IMR-90 (cell line): Measurements from ENCODE around the gene TTC28. TPM values are rescaled to one million over a fixed set of nuclear protein-coding genes. Genes with fewer than 3 reads are reported as not detected.

Experiments used
- ATAC-seq: fragments of 200-7000 bp; cut with Tn5 transposase; 2 replicates; pipeline ENCODE4 v1.9.1; 2020; ENCODE audit warnings: low read depth, mild to moderate bottlenecking, moderate library complexity
- BruUV-seq: library from RNA; stranded (reverse); fragments of 400-500 nt; replicated peaks from 2 replicates; lab custom pipeline; 2021; lab: Mats Ljungman, UMichigan
- CTCF ChIA-PET: fragments of 300-600 bp; formaldehyde crosslinking; extraction: SDS; loops from one replicate; lab custom pipeline; 2021; ENCODE audit warnings: antibody characterized with exemption; lab: Yijun Ruan, JAX
- POLR2A ChIA-PET: fragments of 300-600 bp; sonication (Branson Sonifier 250); formaldehyde crosslinking; loops from one replicate; lab custom pipeline; 2022; ENCODE audit warnings: antibody characterized with exemption; ENCODE audit not compliant: unreplicated experiment; lab: Charles Lee
- DNase-seq: peaks from one replicate; pipeline ENCODE4 v3.0.0; 2013
- H2AFZ ChIP-seq: replicated peaks from 2 replicates; pipeline ENCODE3; 2013; ENCODE audit warnings: low read length, mild to moderate bottlenecking; ENCODE audit not compliant: poor library complexity
- H2AK5ac ChIP-seq: 2 replicates; pipeline ENCODE4 v1.6.1; 2013; ENCODE audit warnings: low read depth, low read length, inconsistent platforms
- H2AK9ac ChIP-seq: replicated peaks from 2 replicates; pipeline ENCODE3; 2013; ENCODE audit warnings: mild to moderate bottlenecking, low read depth, low read length, moderate library complexity; ENCODE audit not compliant: poor library complexity
- H2BK120ac ChIP-seq: 2 replicates; pipeline ENCODE4 v1.6.1; 2013; ENCODE audit warnings: low read depth, low read length, inconsistent platforms
- H2BK15ac ChIP-seq: 3 replicates; pipeline ENCODE4 v1.6.1; 2013; ENCODE audit warnings: low read depth, low read length, inconsistent platforms
- H2BK20ac ChIP-seq: 2 replicates; pipeline ENCODE4 v1.6.1; 2013; ENCODE audit warnings: low read depth, mild to moderate bottlenecking, inconsistent platforms, low read length, moderate library complexity
- H2BK5ac ChIP-seq: 2 replicates; pipeline ENCODE4 v1.6.1; 2013; ENCODE audit warnings: mild to moderate bottlenecking, low read depth, low read length, inconsistent platforms; ENCODE audit not compliant: poor library complexity, severe bottlenecking
- H3K14ac ChIP-seq: replicated peaks from 2 replicates; pipeline ENCODE4 v1.6.1; 2013; ENCODE audit warnings: low read depth, low read length, inconsistent platforms
- H3K18ac ChIP-seq: 2 replicates; pipeline ENCODE4 v1.6.1; 2013; ENCODE audit warnings: low read depth, low read length, control low read depth
- H3K23ac ChIP-seq: 2 replicates; pipeline ENCODE4 v1.6.1; 2013; ENCODE audit warnings: low read depth, low read length, inconsistent platforms
- H3K27ac ChIP-seq: 2 replicates; pipeline ENCODE4 v1.5.1; 2013; ENCODE audit warnings: mild to moderate bottlenecking, control low read depth, low read length; ENCODE audit not compliant: insufficient read depth
- H3K27me3 ChIP-seq: 2 replicates; pipeline ENCODE4 v1.6.1; 2013; ENCODE audit warnings: low read length; ENCODE audit not compliant: control insufficient read depth, insufficient read depth
- H3K36me3 ChIP-seq: 2 replicates; pipeline ENCODE4 v1.6.1; 2013; ENCODE audit warnings: low read length, mixed read lengths; ENCODE audit not compliant: control insufficient read depth, insufficient read depth
- H3K4ac ChIP-seq: 2 replicates; pipeline ENCODE4 v1.6.1; 2013; ENCODE audit warnings: low read depth, low read length, inconsistent platforms
- H3K4me1 ChIP-seq: 2 replicates; pipeline ENCODE4 v1.6.1; 2013; ENCODE audit warnings: low read length, mixed read lengths; ENCODE audit not compliant: control insufficient read depth, insufficient read depth
- H3K4me2 ChIP-seq: 2 replicates; pipeline ENCODE4 v1.6.1; 2013; ENCODE audit warnings: low read depth, mild to moderate bottlenecking, control low read depth, low read length, moderate library complexity
- H3K4me3 ChIP-seq: 2 replicates; pipeline ENCODE4 v1.5.1; 2013; ENCODE audit warnings: low read depth, mild to moderate bottlenecking, control low read depth, low read length, moderate library complexity; ENCODE audit not compliant: insufficient read depth
- H3K56ac ChIP-seq: 2 replicates; pipeline ENCODE4 v1.6.1; 2013; ENCODE audit warnings: low read length, inconsistent platforms; ENCODE audit not compliant: insufficient read depth; ENCODE audit errors: extremely low read depth
- H3K79me1 ChIP-seq, 2 experiments: 2 replicates each; pipeline ENCODE4 v1.6.1; 2013; ENCODE audit warnings: low read length in 2 of 2, inconsistent platforms in 1 of 2, low read depth in 1 of 2
- H3K9ac ChIP-seq: 2 replicates; pipeline ENCODE4 v1.6.1; 2013; ENCODE audit warnings: low read depth, low read length, control low read depth
- H3K9me1 ChIP-seq: 2 replicates; pipeline ENCODE4 v1.6.1; 2013; ENCODE audit warnings: low read length, inconsistent platforms; ENCODE audit not compliant: insufficient read depth
- H3K9me3 ChIP-seq: 2 replicates; pipeline ENCODE4 v1.6.1; 2013; ENCODE audit warnings: low read length; ENCODE audit not compliant: control insufficient read depth, insufficient read depth
- H4K20me1 ChIP-seq: 2 replicates; pipeline ENCODE4 v1.6.1; 2013; ENCODE audit warnings: low read length, inconsistent platforms; ENCODE audit not compliant: insufficient read depth
- H4K5ac ChIP-seq: 2 replicates; pipeline ENCODE4 v1.6.1; 2013; ENCODE audit warnings: mild to moderate bottlenecking, low read depth, low read length, control low read depth
- H4K8ac ChIP-seq, 2 experiments: 2 replicates each; pipeline ENCODE4 v1.6.1; 2013; ENCODE audit warnings: low read depth in 2 of 2, low read length in 2 of 2, control low read depth in 1 of 2, inconsistent platforms in 1 of 2
- H4K91ac ChIP-seq: 2 replicates; pipeline ENCODE4 v1.6.1; 2013; ENCODE audit warnings: low read depth, low read length, inconsistent platforms; ENCODE audit not compliant: insufficient read depth
- BHLHE40 ChIP-seq: fragments of 150-350 bp; IDR thresholded peaks from 2 replicates; pipeline ENCODE4 v1.6.1; 2016; ENCODE audit warnings: mild to moderate bottlenecking, low read depth, low read length
- CEBPB ChIP-seq: IDR thresholded peaks from 2 replicates; pipeline ENCODE4 v1.6.1; 2012; ENCODE audit warnings: low read depth, low read length, improper control_type of control experiment
- CHD1 ChIP-seq: IDR thresholded peaks from 2 replicates; pipeline ENCODE4 v1.6.1; 2012; ENCODE audit warnings: low read depth, low read length, improper control_type of control experiment
- FOS ChIP-seq: fragments of 150-350 bp; IDR thresholded peaks from 2 replicates; pipeline ENCODE4 v1.6.1; 2016; ENCODE audit warnings: low read depth, low read length
- MAFK ChIP-seq: IDR thresholded peaks from 2 replicates; pipeline ENCODE4 v1.6.1; 2012; ENCODE audit warnings: low read depth, low read length, improper control_type of control experiment
- MAZ ChIP-seq: IDR thresholded peaks from 2 replicates; pipeline ENCODE4 v1.6.1; 2012; ENCODE audit warnings: low read depth, mild to moderate bottlenecking, low read length, improper control_type of control experiment, moderate library complexity, borderline replicate concordance
- MXI1 ChIP-seq: IDR thresholded peaks from 2 replicates; pipeline ENCODE4 v1.6.1; 2012; ENCODE audit warnings: low read depth, mild to moderate bottlenecking, low read length, moderate library complexity, borderline replicate concordance
- NFE2L2 ChIP-seq: fragments of 150-350 bp; IDR thresholded peaks from 2 replicates; pipeline ENCODE4 v1.6.1; 2016; ENCODE audit warnings: low read depth, mild to moderate bottlenecking, low read length
- POLR2A ChIP-seq: IDR thresholded peaks from 2 replicates; pipeline ENCODE4 v1.6.1; 2012; ENCODE audit warnings: mild to moderate bottlenecking, low read depth, low read length
- RAD21 ChIP-seq: IDR thresholded peaks from 2 replicates; pipeline ENCODE4 v1.6.1; 2012; ENCODE audit warnings: low read length, improper control_type of control experiment
- RCOR1 ChIP-seq: IDR thresholded peaks from 2 replicates; pipeline ENCODE4 v1.6.1; 2012; ENCODE audit warnings: mild to moderate bottlenecking, low read length, improper control_type of control experiment; ENCODE audit not compliant: insufficient replicate concordance
- RFX5 ChIP-seq: IDR thresholded peaks from 2 replicates; pipeline ENCODE4 v1.8.0; 2012; ENCODE audit warnings: low read depth, mild to moderate bottlenecking, low read length, moderate library complexity
- SMC3 ChIP-seq: fragments of 150-350 bp; IDR thresholded peaks from 2 replicates; pipeline ENCODE4 v1.6.1; 2016; ENCODE audit warnings: low read depth, mild to moderate bottlenecking, antibody characterized with exemption, low read length, moderate library complexity
- WGBS, 2 experiments: methylation state at CpG; one replicate each; pipeline versions ENCODE4 v1.1.5 to v1.1.7; 2013; ENCODE audit warnings: missing lambda C conversion rate in 2 of 2; ENCODE audit not compliant: insufficient read length in 1 of 2; ENCODE audit errors: extremely low coverage in 2 of 2; 5-methylcytosine and 5-hydroxymethylcytosine counted together
- dilution Hi-C: fragments of 300-500 bp; cut with HindIII; formaldehyde crosslinking; loops from one replicate; pipeline ENCODE4 v1.14.3; 2018; ENCODE audit warnings: low sequenced_read_pairs; ENCODE audit not compliant: unreplicated experiment
- in situ Hi-C: fragments of 300-500 bp; cut with MboI; formaldehyde crosslinking; loops from 3 replicates; pipeline ENCODE4 v1.14.3; 2019; ENCODE audit warnings: low sequenced_read_pairs, inconsistent platforms, mixed read lengths
- intact Hi-C: fragments of 100-400 bp; cut with micrococcal nuclease; formaldehyde crosslinking; loops from 2 replicates; pipeline ENCODE4 v1.10.0; 2022
- polyA plus RNA-seq, 3 experiments: library from polyadenylated mRNA; depleted of rRNA; stranded (reverse); fragments of >200 nt; gene quantifications; 2 replicates each; pipeline ENCODE4 v1.2.3, GENCODE V29; 2012; ENCODE audit warnings: low replicate concordance in 1 of 3
- total RNA-seq: library from RNA; depleted of rRNA; stranded (reverse); fragments of >200 nt; gene quantifications from 2 replicates; pipeline ENCODE4 v1.2.3, GENCODE V29; 2012
- TF ChIP-seq, protein P1 (sequence below): fragments of 150-350 bp; IDR thresholded peaks from 2 replicates; pipeline ENCODE4 v1.6.1; 2017; ENCODE audit warnings: mild to moderate bottlenecking, antibody characterized with exemption, low read length, low read depth
- TF ChIP-seq, protein P2 (sequence below): conservative IDR thresholded peaks from 2 replicates; pipeline ENCODE4 v1.5.1; 2012; ENCODE audit warnings: mild to moderate bottlenecking, low read depth, low read length, improper control_type of control experiment
- TF ChIP-seq, protein P3 (sequence below): fragments of 150-350 bp; IDR thresholded peaks from 2 replicates; pipeline ENCODE4 v1.6.1; 2016; ENCODE audit warnings: low read depth, mild to moderate bottlenecking, low read length, moderate library complexity, borderline replicate concordance

The TTC28 gene
- total and polyA plus RNA-seq, 2 of the 4 experiments (the other 2 are of a cell fraction), result 5.6 to 13.3 TPM

DNA sequence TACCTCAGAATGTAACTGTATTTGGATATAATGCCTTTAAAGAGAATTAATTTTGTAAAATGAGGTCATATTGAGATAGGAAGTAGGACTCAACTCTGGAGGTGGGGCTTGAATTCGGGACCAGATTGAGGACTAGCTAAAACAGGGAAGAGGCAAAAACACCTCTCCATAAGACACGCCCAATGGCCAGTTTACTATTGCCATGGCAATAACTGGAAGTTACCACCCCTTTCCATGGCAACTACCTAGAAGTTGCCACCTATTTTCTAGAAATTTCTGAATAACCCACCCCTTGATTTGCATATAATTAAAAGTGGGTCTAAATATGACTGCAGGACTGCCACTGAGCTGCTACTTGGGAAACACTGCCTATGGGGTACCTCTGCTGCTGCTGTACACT is 206.4 kb downstream of the TTC28 start:
- H4K5ac ChIP-seq, result no peak overlapping the region
- no peaks in the 10 kb centered on the region for H3K4me1 ChIP-seq
- BruUV-seq, result no TSS peak
- H2BK120ac ChIP-seq, result no peak overlapping the region
- CTCF ChIA-PET, result no interaction called here
- H3K27ac ChIP-seq, result no peak overlapping the region
- TF ChIP-seq SMC3 (no peak), POLR2A (no peak), NFE2L2 (no peak), CHD1 (no peak), MAFK (no peak), BHLHE40 (no peak), MXI1 (no peak), RCOR1 (no peak), CEBPB (no peak), MAZ (no peak), RAD21 (no peak), FOS (no peak), RFX5 (no peak)
- TF ChIP-seq, protein P1, sequence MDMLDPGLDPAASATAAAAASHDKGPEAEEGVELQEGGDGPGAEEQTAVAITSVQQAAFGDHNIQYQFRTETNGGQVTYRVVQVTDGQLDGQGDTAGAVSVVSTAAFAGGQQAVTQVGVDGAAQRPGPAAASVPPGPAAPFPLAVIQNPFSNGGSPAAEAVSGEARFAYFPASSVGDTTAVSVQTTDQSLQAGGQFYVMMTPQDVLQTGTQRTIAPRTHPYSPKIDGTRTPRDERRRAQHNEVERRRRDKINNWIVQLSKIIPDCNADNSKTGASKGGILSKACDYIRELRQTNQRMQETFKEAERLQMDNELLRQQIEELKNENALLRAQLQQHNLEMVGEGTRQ, result no peak
- TF ChIP-seq, protein P2, sequence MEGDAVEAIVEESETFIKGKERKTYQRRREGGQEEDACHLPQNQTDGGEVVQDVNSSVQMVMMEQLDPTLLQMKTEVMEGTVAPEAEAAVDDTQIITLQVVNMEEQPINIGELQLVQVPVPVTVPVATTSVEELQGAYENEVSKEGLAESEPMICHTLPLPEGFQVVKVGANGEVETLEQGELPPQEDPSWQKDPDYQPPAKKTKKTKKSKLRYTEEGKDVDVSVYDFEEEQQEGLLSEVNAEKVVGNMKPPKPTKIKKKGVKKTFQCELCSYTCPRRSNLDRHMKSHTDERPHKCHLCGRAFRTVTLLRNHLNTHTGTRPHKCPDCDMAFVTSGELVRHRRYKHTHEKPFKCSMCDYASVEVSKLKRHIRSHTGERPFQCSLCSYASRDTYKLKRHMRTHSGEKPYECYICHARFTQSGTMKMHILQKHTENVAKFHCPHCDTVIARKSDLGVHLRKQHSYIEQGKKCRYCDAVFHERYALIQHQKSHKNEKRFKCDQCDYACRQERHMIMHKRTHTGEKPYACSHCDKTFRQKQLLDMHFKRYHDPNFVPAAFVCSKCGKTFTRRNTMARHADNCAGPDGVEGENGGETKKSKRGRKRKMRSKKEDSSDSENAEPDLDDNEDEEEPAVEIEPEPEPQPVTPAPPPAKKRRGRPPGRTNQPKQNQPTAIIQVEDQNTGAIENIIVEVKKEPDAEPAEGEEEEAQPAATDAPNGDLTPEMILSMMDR, result no peak
- TF ChIP-seq, protein P3, sequence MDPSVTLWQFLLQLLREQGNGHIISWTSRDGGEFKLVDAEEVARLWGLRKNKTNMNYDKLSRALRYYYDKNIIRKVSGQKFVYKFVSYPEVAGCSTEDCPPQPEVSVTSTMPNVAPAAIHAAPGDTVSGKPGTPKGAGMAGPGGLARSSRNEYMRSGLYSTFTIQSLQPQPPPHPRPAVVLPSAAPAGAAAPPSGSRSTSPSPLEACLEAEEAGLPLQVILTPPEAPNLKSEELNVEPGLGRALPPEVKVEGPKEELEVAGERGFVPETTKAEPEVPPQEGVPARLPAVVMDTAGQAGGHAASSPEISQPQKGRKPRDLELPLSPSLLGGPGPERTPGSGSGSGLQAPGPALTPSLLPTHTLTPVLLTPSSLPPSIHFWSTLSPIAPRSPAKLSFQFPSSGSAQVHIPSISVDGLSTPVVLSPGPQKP, result no peak
- ATAC-seq (no peak), DNase-seq (no peak)
- H2AK9ac ChIP-seq, result no peak overlapping the region
- H3K4me2 ChIP-seq, result no peak overlapping the region
- H3K27me3 ChIP-seq, result no peaks in the 10 kb centered on the region
- H2AFZ ChIP-seq, result no peak overlapping the region
- no peaks in the 10 kb centered on the region for H4K20me1 ChIP-seq
- no peaks in the 10 kb centered on the region for H3K9me3 ChIP-seq
- no peak overlapping the region for H2BK5ac ChIP-seq
- H2BK20ac ChIP-seq, result no peak overlapping the region
- no peak overlapping the region for H2BK15ac ChIP-seq
- dilution Hi-C loops, result no loop called here
- peaks cover 3 to 4% of the 10 kb centered on the region in 2 experiments; a peak in 2 of 4 replicates for H3K79me1 ChIP-seq
- POLR2A ChIA-PET, result no interaction called here
- in situ Hi-C loops, result no loop called here
- H3K56ac ChIP-seq, result no peak overlapping the region
- no peak overlapping the region for H4K8ac ChIP-seq
- no peak overlapping the region for H3K4ac ChIP-seq
- H3K9ac ChIP-seq, result no peak overlapping the region
- H4K91ac ChIP-seq, result no peak overlapping the region
- no peaks in the 10 kb centered on the region for H3K9me1 ChIP-seq
- intact Hi-C loops, result no loop called here
- no peak overlapping the region for H3K23ac ChIP-seq
- H3K14ac ChIP-seq, result no peak overlapping the region
- H3K4me3 ChIP-seq, result no peak overlapping the region
- WGBS, 2 experiments, result no CpG with 5 or more reads among the region's 2 CpGs
- no peak overlapping the region for H2AK5ac ChIP-seq
- H3K36me3 ChIP-seq, result no peaks in the 10 kb centered on the region
- no peak overlapping the region for H3K18ac ChIP-seq
